Ectodermal cell (in vitro differentiated cells): ENCODE measurements around the gene FAM47E.

Experiments
- H3K27ac ChIP-seq: 2 replicates; pipeline ENCODE4 v1.7.0; 2013; ENCODE audit warnings: mild to moderate bottlenecking, low read depth, low read length; ENCODE audit not compliant: insufficient read depth, poor library complexity, severe bottlenecking
- H3K27me3 ChIP-seq: 2 replicates; pipeline ENCODE4 v1.7.0; 2013; ENCODE audit warnings: mild to moderate bottlenecking, low read length; ENCODE audit not compliant: insufficient read depth, control insufficient read depth, poor library complexity, severe bottlenecking
- H3K36me3 ChIP-seq: one replicate; pipeline ENCODE4 v1.7.0; 2013; ENCODE audit warnings: low read length; ENCODE audit not compliant: control insufficient read depth, insufficient read depth
- H3K4me1 ChIP-seq: one replicate; pipeline ENCODE4 v1.7.0; 2013; ENCODE audit warnings: low read length; ENCODE audit not compliant: control insufficient read depth, insufficient read depth
- H3K4me3 ChIP-seq: 2 replicates; pipeline ENCODE4 v1.7.0; 2013; ENCODE audit warnings: low read depth, low read length, control low read depth; ENCODE audit not compliant: insufficient read depth
- H3K9me3 ChIP-seq: 2 replicates; pipeline ENCODE4 v1.7.0; 2013; ENCODE audit warnings: mild to moderate bottlenecking, low read length, moderate library complexity; ENCODE audit not compliant: control insufficient read depth
- WGBS, 2 experiments: methylation state at CpG; one replicate each; pipeline ENCODE4 v1.1.7; 2013; ENCODE audit warnings: missing lambda C conversion rate in 2 of 2; 5-methylcytosine and 5-hydroxymethylcytosine counted together

FAM47E gene

DNA sequence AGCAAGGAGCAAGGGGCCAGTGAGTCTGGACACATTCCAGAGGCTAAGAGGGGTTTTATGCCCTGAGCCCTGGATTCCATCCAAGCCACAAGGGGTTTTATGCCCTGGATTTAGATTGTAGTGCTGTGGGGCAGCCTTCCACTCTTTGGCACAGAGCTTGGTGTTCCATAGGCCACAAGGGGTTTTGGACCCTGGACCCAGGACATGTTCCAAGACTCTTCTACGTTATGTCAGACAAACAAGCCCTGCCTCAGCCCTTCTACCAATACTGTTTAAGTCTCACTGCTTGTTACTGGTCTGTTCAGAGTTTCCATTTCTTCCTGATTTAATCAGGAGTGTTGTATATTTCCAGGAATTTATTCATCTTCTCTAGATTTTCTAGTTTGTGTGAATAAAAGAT is 25.1 kb upstream of the FAM47E start:
- WGBS, 2 experiments: 0 to 4% methylated on average over 1 of the region's 1 CpG

GRCh38 chr4:76232681-76233080 is 18.8 kb upstream of the FAM47E start:
- H3K36me3 ChIP-seq: no peaks in the 10 kb centered on the region
- H3K4me1 ChIP-seq: no peaks in the 10 kb centered on the region
- no peaks in the 10 kb centered on the region for H3K9me3 ChIP-seq
- H3K4me3 ChIP-seq: no peak overlapping the region
- no peak overlapping the region for H3K27ac ChIP-seq
- 90 to 92% methylated on average over 1 of the region's 1 CpG for WGBS, 2 experiments
- H3K27me3 ChIP-seq: no peaks in the 10 kb centered on the region

More for the DNA sequence above, 25.1 kb upstream of the FAM47E start:
- H3K27me3 ChIP-seq: no peaks in the 10 kb centered on the region
- no peak overlapping the region for H3K4me3 ChIP-seq
- H3K4me1 ChIP-seq: no peaks in the 10 kb centered on the region
- no peak overlapping the region for H3K27ac ChIP-seq
- H3K9me3 ChIP-seq: no peaks in the 10 kb centered on the region
- no peaks in the 10 kb centered on the region for H3K36me3 ChIP-seq

DNA sequence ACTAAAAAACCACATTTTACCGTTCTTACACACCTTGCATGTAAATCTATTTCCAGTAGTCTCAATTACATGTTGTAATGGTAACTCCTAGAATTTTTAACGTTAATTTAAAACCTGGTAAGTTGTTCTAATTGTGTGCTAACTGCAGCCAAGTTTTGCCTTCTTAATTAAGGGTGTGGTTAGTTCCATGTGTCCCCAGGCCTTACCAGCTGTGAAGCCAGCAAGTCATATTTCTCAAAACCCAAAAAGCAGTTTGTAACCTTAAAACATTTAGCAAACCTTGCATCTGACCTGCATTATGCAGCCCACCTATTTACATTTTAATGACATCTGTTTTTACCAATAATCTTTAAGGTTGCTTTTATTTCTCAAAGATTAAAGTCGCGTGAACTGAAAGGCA is 18.4 kb upstream of the FAM47E start:
- 79 to 88% methylated on average over 4 of the region's 4 CpGs for WGBS, 2 experiments
- H3K36me3 ChIP-seq: no peaks in the 10 kb centered on the region
- H3K27ac ChIP-seq: no peak overlapping the region
- H3K4me3 ChIP-seq: no peak overlapping the region
- H3K4me1 ChIP-seq: no peaks in the 10 kb centered on the region
- H3K9me3 ChIP-seq: no peaks in the 10 kb centered on the region
- no peaks in the 10 kb centered on the region for H3K27me3 ChIP-seq

DNA sequence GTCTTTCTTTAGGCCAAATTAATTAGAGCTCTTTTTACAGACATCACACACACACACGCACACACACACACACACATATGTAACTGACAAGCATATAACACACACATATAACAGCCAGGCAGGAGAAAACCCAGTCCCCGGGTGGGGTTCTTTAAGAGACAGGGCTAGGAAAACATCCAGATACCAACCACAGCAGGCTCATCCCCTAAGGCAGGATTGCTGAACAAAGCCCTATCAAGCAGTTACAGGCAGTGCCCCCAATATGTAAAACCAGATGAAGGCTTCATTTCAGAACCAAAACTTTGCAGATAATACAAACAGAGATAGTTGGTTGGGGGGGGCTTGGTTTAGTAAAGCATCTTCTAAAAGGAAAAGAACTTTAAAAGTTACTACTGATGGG is 18.0 kb upstream of the FAM47E start:
- Histone ChIP-seq H3K27me3 (no peaks in the 10 kb centered on the region), H3K4me1 (no peaks in the 10 kb centered on the region), H3K36me3 (no peaks in the 10 kb centered on the region), H3K27ac (peak overlapping the region; percentile 81), H3K4me3 (peak overlapping the region; percentile 10), H3K9me3 (no peaks in the 10 kb centered on the region)
- 44 to 52% methylated on average over 2 of the region's 2 CpGs for WGBS, 2 experiments

GRCh38 chr4:76233967-76234678 is 17.4 kb upstream of the FAM47E start:
- peak overlapping the region; percentile 10 for H3K4me3 ChIP-seq
- 67 to 69% methylated on average over 14 of the region's 14 CpGs for WGBS, 2 experiments
- no peaks in the 10 kb centered on the region for H3K36me3 ChIP-seq
- H3K9me3 ChIP-seq: no peaks in the 10 kb centered on the region
- no peaks in the 10 kb centered on the region for H3K27me3 ChIP-seq
- H3K27ac ChIP-seq: peak overlapping the region; percentile 81
- H3K4me1 ChIP-seq: no peaks in the 10 kb centered on the region

GRCh38 chr4:76234679-76235044 is 16.9 kb upstream of the FAM47E start:
- no peaks in the 10 kb centered on the region for H3K27me3 ChIP-seq
- H3K9me3 ChIP-seq: peaks cover under 1% of the 10 kb centered on the region
- H3K36me3 ChIP-seq: no peaks in the 10 kb centered on the region
- no peak overlapping the region for H3K27ac ChIP-seq
- 90 to 94% methylated on average over 5 of the region's 5 CpGs for WGBS, 2 experiments
- no peaks in the 10 kb centered on the region for H3K4me1 ChIP-seq
- no peak overlapping the region for H3K4me3 ChIP-seq

GRCh38 chr4:76235407-76235806 is 16.1 kb upstream of the FAM47E start:
- no peaks in the 10 kb centered on the region for H3K27me3 ChIP-seq
- H3K4me3 ChIP-seq: no peak overlapping the region
- H3K27ac ChIP-seq: no peak overlapping the region
- no peaks in the 10 kb centered on the region for H3K4me1 ChIP-seq
- H3K9me3 ChIP-seq: peaks cover 6% of the 10 kb centered on the region
- 96 to 97% methylated on average over 2 of the region's 2 CpGs for WGBS, 2 experiments
- H3K36me3 ChIP-seq: no peaks in the 10 kb centered on the region

DNA sequence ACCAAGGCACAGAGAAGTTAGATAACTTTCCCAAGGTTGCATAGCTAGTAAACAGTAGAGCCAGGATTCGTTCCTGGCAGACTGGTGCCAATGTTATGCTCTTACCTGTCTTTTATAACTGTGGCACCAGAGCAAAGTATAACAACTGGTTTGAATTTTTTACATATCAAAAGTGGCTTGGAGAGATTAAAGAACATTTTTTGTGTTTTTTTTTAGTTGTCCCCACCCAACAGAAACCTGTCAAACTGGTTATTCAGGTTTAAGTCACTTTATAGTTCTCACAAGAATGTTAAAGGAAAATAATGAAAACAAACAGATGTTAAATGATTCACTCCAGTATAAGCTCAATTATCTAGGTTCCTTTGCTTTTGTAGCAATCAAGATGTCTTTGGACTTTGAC is 15.6 kb upstream of the FAM47E start:
- H3K9me3 ChIP-seq: peaks cover 6% of the 10 kb centered on the region
- no peaks in the 10 kb centered on the region for H3K36me3 ChIP-seq
- no peaks in the 10 kb centered on the region for H3K27me3 ChIP-seq
- 81 to 92% methylated on average over 1 of the region's 1 CpG for WGBS, 2 experiments
- no peak overlapping the region for H3K4me3 ChIP-seq
- no peak overlapping the region for H3K27ac ChIP-seq
- no peaks in the 10 kb centered on the region for H3K4me1 ChIP-seq

DNA sequence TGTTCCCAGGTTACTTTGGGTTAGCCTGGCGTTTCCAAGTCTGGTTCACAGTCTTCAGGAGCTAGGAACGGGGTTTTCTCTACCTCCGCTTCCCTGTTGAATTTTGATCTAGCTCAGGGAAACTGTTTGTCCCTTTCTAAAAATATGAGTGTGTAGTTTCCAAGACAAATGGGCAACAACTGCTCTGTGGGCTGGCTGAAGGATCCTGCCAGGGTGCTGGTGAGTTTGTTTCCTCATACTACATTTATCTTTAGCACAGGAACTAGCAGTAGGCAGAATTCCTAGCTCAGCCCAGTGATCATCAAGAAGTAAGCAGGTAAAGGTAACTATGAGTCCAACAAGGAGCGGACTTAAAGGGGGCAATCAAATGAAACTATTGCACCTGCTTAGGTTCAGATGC is 13.3 kb upstream of the FAM47E start:
- Histone ChIP-seq H3K4me3 (no peak overlapping the region), H3K9me3 (peaks cover 6% of the 10 kb centered on the region), H3K27me3 (no peaks in the 10 kb centered on the region), H3K27ac (no peak overlapping the region), H3K4me1 (no peaks in the 10 kb centered on the region), H3K36me3 (no peaks in the 10 kb centered on the region)
- WGBS, 2 experiments: 92 to 99% methylated on average over 4 of the region's 4 CpGs

GRCh38 chr4:76238701-76239100 is 12.8 kb upstream of the FAM47E start:
- no peaks in the 10 kb centered on the region for H3K4me1 ChIP-seq
- no peak overlapping the region for H3K27ac ChIP-seq
- no peaks in the 10 kb centered on the region for H3K36me3 ChIP-seq
- H3K27me3 ChIP-seq: no peaks in the 10 kb centered on the region
- peaks cover 6% of the 10 kb centered on the region for H3K9me3 ChIP-seq
- H3K4me3 ChIP-seq: no peak overlapping the region

GRCh38 chr4:76240236-76240635 is 11.3 kb upstream of the FAM47E start:
- Histone ChIP-seq H3K27me3 (no peaks in the 10 kb centered on the region), H3K36me3 (no peaks in the 10 kb centered on the region), H3K27ac (no peak overlapping the region), H3K4me3 (no peak overlapping the region), H3K9me3 (peaks cover 6% of the 10 kb centered on the region), H3K4me1 (no peaks in the 10 kb centered on the region)
- WGBS, 2 experiments: 97 to 98% methylated on average over 2 of the region's 2 CpGs
